ENCODE data around the gene CNDP2. TPM values are rescaled to one million over a fixed set of nuclear protein-coding genes. Genes with fewer than 3 reads are reported as not detected.

Gene CNDP2
- total RNA-seq, 1 donor from 2014 or later, result 56.1 TPM

DNA sequence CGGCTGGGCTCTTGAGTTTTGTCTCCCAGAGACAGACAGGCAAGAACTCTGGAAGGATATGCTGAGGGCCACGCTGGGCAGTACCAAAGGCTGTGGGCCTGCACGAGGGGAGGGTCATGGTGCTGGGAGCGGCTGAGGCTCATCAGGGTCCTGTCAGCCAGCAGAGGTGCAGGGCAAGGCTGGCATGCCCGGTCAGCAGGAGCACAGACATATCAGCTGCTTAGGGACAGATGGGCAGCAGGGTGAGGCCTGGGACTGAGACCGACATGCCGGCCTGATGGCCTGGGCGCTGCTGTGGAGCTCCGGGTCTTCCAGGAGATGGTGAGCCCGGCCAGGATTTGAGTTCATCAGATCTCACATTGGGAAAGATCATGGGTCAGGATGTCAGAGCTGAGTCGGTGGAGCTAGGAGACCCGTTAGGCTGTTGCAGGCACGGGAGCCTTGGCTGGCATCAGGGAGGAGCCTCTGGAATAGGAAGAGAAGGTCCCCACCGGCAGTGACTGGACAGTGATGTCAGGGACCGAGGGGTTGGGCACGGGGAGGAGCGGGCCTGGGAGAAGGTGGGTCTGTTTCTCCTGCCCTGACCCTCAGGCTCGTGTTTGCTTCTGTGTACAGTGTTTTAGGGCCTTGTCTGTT lies 18.8 kb downstream of the CNDP2 start:
- no peaks in the 10 kb centered on the region for H3K9me3 Mint-ChIP-seq
- Histone ChIP-seq H3K9ac (no peak overlapping the region), H3K4me2 (no peak overlapping the region), H3K4me1 (no peaks in the 10 kb centered on the region), H4K20me1 (ENCODE audit: low read depth) (no peaks in the 10 kb centered on the region), H3K27ac (no peak overlapping the region), H3K9me3 (ENCODE audit: low read depth) (no peaks in the 10 kb centered on the region), H3K27me3 (no peaks in the 10 kb centered on the region), H3K36me3 (no peaks in the 10 kb centered on the region), H2AFZ (replicated peaks) (no peak overlapping the region), H3K4me3 (no peak overlapping the region), H3K79me2 (ENCODE audit: low read depth) (no peaks in the 10 kb centered on the region), H3F3A (ENCODE audit: low read depth) (no peaks in the 10 kb centered on the region)
- TF ChIP-seq EZH2 (IDR thresholded peaks at IDR 0.05), result no peak
- TF ChIP-seq, protein P1, sequence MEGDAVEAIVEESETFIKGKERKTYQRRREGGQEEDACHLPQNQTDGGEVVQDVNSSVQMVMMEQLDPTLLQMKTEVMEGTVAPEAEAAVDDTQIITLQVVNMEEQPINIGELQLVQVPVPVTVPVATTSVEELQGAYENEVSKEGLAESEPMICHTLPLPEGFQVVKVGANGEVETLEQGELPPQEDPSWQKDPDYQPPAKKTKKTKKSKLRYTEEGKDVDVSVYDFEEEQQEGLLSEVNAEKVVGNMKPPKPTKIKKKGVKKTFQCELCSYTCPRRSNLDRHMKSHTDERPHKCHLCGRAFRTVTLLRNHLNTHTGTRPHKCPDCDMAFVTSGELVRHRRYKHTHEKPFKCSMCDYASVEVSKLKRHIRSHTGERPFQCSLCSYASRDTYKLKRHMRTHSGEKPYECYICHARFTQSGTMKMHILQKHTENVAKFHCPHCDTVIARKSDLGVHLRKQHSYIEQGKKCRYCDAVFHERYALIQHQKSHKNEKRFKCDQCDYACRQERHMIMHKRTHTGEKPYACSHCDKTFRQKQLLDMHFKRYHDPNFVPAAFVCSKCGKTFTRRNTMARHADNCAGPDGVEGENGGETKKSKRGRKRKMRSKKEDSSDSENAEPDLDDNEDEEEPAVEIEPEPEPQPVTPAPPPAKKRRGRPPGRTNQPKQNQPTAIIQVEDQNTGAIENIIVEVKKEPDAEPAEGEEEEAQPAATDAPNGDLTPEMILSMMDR (IDR thresholded peaks at IDR 0.05), result no peak
- H3K4me3 Mint-ChIP-seq, result no peak overlapping the region
- no peaks in the 10 kb centered on the region for H3K4me1 Mint-ChIP-seq
- no peak overlapping the region for H3K27ac Mint-ChIP-seq
- H3K36me3 Mint-ChIP-seq, result peaks cover 48% of the 10 kb centered on the region
- DNase-seq (ENCODE audit: low spot score), result no peak
- H3K27me3 Mint-ChIP-seq (ENCODE audit: insufficient read depth, low read depth), result peaks cover 4% of the 10 kb centered on the region

GRCh38 chr18:74515620-74516231 lies 19.6 kb downstream of the CNDP2 start:
- no peak for DNase-seq (ENCODE audit: low spot score)
- H4K20me1 ChIP-seq (ENCODE audit: low read depth), result no peaks in the 10 kb centered on the region
- H3F3A ChIP-seq (ENCODE audit: low read depth), result no peaks in the 10 kb centered on the region
- H3K9me3 ChIP-seq (ENCODE audit: low read depth), result no peaks in the 10 kb centered on the region
- H3K27ac ChIP-seq, result no peak overlapping the region
- H3K27me3 Mint-ChIP-seq (ENCODE audit: insufficient read depth, low read depth), result peaks cover 4% of the 10 kb centered on the region
- no peaks in the 10 kb centered on the region for H3K27me3 ChIP-seq
- H2AFZ ChIP-seq (replicated peaks), result no peak overlapping the region
- H3K4me3 ChIP-seq, result no peak overlapping the region
- H3K4me2 ChIP-seq, result no peak overlapping the region
- no peaks in the 10 kb centered on the region for H3K4me1 Mint-ChIP-seq
- H3K79me2 ChIP-seq (ENCODE audit: low read depth), result no peaks in the 10 kb centered on the region
- no peaks in the 10 kb centered on the region for H3K36me3 ChIP-seq
- TF ChIP-seq EZH2 (IDR thresholded peaks at IDR 0.05) (no peak), EZH2phosphoT487 (IDR thresholded peaks at IDR 0.05) (no peak)
- TF ChIP-seq, protein P1 (IDR thresholded peaks at IDR 0.05), result no peak
- no peaks in the 10 kb centered on the region for H3K9me3 Mint-ChIP-seq
- no peak overlapping the region for H3K9ac ChIP-seq
- no peaks in the 10 kb centered on the region for H3K4me1 ChIP-seq
- H3K27ac Mint-ChIP-seq, result no peak overlapping the region
- peaks cover 49% of the 10 kb centered on the region for H3K36me3 Mint-ChIP-seq
- no peak overlapping the region for H3K4me3 Mint-ChIP-seq

- Mint-ChIP-seq H3K36me3 (peaks cover 53% of the 10 kb centered on the region), H3K27me3 (ENCODE audit: insufficient read depth, low read depth) (peaks cover 4% of the 10 kb centered on the region), H3K4me1 (no peaks in the 10 kb centered on the region), H3K27ac (no peak overlapping the region), H3K9me3 (peaks cover under 1% of the 10 kb centered on the region), H3K4me3 (no peak overlapping the region)
- Histone ChIP-seq H3K4me1 (no peaks in the 10 kb centered on the region), H3F3A (ENCODE audit: low read depth) (no peaks in the 10 kb centered on the region), H3K4me3 (no peak overlapping the region), H3K27me3 (no peaks in the 10 kb centered on the region), H4K20me1 (ENCODE audit: low read depth) (no peaks in the 10 kb centered on the region), H3K4me2 (no peak overlapping the region), H3K36me3 (no peaks in the 10 kb centered on the region), H3K27ac (no peak overlapping the region), H3K79me2 (ENCODE audit: low read depth) (no peaks in the 10 kb centered on the region), H2AFZ (replicated peaks) (no peak overlapping the region), H3K9ac (no peak overlapping the region), H3K9me3 (ENCODE audit: low read depth) (no peaks in the 10 kb centered on the region)
- TF ChIP-seq, protein P1 (IDR thresholded peaks at IDR 0.05), result no peak
- TF ChIP-seq EZH2phosphoT487 (IDR thresholded peaks at IDR 0.05) (no peak), EZH2 (IDR thresholded peaks at IDR 0.05) (no peak)
- DNase-seq (ENCODE audit: low spot score), result no peak
These were observed 20.4 kb downstream of the CNDP2 start for GRCh38 chr18:74516271-74517235.

Data from neural progenitor cell (in vitro differentiated cells).